GM12878 (cell line): ENCODE data around the gene SLC9C1. TPM values are rescaled to one million over a fixed set of nuclear protein-coding genes. Genes with fewer than 3 reads are reported as not detected.
A peak's percentile ranks its signal among the peaks of the same experiment; 100 is the strongest.

Experiments used
- BACH1 ChIP-seq: fragments of 450-650 bp; IDR thresholded peaks from 2 replicates; pipeline ENCODE4 v1.6.1; 2017; ENCODE audit warnings: mild to moderate bottlenecking, borderline replicate concordance
- CBX5 ChIP-seq: sonication (generic); IDR thresholded peaks from 2 replicates; pipeline ENCODE4 v1.6.1; 2016; ENCODE audit warnings: low read depth, moderate library complexity, mild to moderate bottlenecking, inconsistent platforms
- CEBPB ChIP-seq, 2 experiments: fragments of 150-350 bp in 1 of 2; IDR thresholded peaks; 2 replicates each; pipeline ENCODE4 v1.6.1; 2012 to 2014; ENCODE audit warnings: low read depth in 2 of 2, low read length in 2 of 2, borderline replicate concordance in 1 of 2, inconsistent platforms in 1 of 2
- CREM ChIP-seq: IDR thresholded peaks from 2 replicates; pipeline ENCODE4 v1.6.1; 2014; ENCODE audit warnings: antibody characterized with exemption, low read depth
- DPF2 ChIP-seq: fragments of 450-650 bp; IDR thresholded peaks from 2 replicates; pipeline ENCODE4 v1.6.1; 2017; ENCODE audit warnings: mild to moderate bottlenecking
- KDM1A ChIP-seq: fragments of 200-600 bp; sonication (generic); IDR thresholded peaks from 2 replicates; pipeline ENCODE4 v1.6.1; 2016; ENCODE audit warnings: borderline replicate concordance
- MXI1 ChIP-seq: fragments of 150-350 bp; IDR thresholded peaks from 2 replicates; pipeline ENCODE4 v1.6.1; 2011; ENCODE audit warnings: low read depth, mild to moderate bottlenecking, inconsistent platforms, low read length, improper control_type of control experiment
- POLR2AphosphoS2 ChIP-seq: IDR thresholded peaks from 2 replicates; pipeline ENCODE4 v1.6.1; 2011; ENCODE audit warnings: low read depth, mild to moderate bottlenecking, low read length, improper control_type of control experiment, moderate library complexity
- RBBP5 ChIP-seq: fragments of 200-600 bp; sonication (generic); conservative IDR thresholded peaks from 2 replicates; pipeline ENCODE4 v1.6.1; 2016
- YY1 ChIP-seq: IDR thresholded peaks from 2 replicates; pipeline ENCODE4 v1.6.1; 2011; ENCODE audit warnings: low read depth, mild to moderate bottlenecking, low read length
- polyA plus RNA-seq, 11 experiments: library from polyadenylated mRNA; depleted of rRNA in 4 of 11; unstranded in 6 of 11; stranded (reverse) in 5 of 11; fragments of >200 nt; fragmentation: Nextera tagmentation in 4 of 11; fragmentation: Illumina TruSeq in 1 of 11; extraction: Ambion mirVana in 4 of 11; extraction: Trizol in 1 of 11; gene quantifications; 1 replicate in 1 of 11; 2 replicates in 10 of 11; pipeline versions ENCODE4 v1.2.1 to v1.2.3, GENCODE V29; 2011 to 2016; ENCODE audit warnings: inconsistent platforms in 2 of 11, missing spikeins in 2 of 11, low read depth in 1 of 11
- total RNA-seq, 4 experiments: library from RNA; depleted of rRNA in 3 of 4; stranded (reverse); fragments of >200 nt in 3 of 4; fragmentation: Illumina TruSeq in 1 of 4; extraction: Trizol in 1 of 4; gene quantifications; 2 replicates each; pipeline versions ENCODE4 v1.2.1 to v1.2.3, GENCODE V29; 2013 to 2021
- TF ChIP-seq, protein P1 (sequence below): IDR thresholded peaks from 2 replicates; pipeline ENCODE4 v1.6.1; 2012; ENCODE audit warnings: mild to moderate bottlenecking, low read depth, low read length
- TF ChIP-seq, protein P2 (sequence below): fragments of 450-650 bp; IDR thresholded peaks from 2 replicates; pipeline ENCODE4 v1.6.1; 2017; ENCODE audit warnings: antibody characterized with exemption, mild to moderate bottlenecking, moderate library complexity
- TF ChIP-seq, protein P3 (sequence below): fragments of 450-650 bp; IDR thresholded peaks from 2 replicates; pipeline ENCODE4 v1.6.1; 2017; ENCODE audit warnings: borderline replicate concordance
- TF ChIP-seq, protein P4 (sequence below): fragments of 150-350 bp; IDR thresholded peaks from 2 replicates; pipeline ENCODE4 v1.6.1; 2014; ENCODE audit warnings: mild to moderate bottlenecking, low read depth, low read length
- TF ChIP-seq, protein P5 (sequence below): fragments of 450-650 bp; formaldehyde crosslinking; IDR thresholded peaks from 2 replicates; pipeline ENCODE4 v1.4.0; 2022; ENCODE audit warnings: mild to moderate bottlenecking, moderate library complexity

Gene SLC9C1
- total and polyA plus RNA-seq, 10 of the 15 experiments (the other 5 are each of a cell fraction or from before 2014, with no cell fraction given): not detected

DNA sequence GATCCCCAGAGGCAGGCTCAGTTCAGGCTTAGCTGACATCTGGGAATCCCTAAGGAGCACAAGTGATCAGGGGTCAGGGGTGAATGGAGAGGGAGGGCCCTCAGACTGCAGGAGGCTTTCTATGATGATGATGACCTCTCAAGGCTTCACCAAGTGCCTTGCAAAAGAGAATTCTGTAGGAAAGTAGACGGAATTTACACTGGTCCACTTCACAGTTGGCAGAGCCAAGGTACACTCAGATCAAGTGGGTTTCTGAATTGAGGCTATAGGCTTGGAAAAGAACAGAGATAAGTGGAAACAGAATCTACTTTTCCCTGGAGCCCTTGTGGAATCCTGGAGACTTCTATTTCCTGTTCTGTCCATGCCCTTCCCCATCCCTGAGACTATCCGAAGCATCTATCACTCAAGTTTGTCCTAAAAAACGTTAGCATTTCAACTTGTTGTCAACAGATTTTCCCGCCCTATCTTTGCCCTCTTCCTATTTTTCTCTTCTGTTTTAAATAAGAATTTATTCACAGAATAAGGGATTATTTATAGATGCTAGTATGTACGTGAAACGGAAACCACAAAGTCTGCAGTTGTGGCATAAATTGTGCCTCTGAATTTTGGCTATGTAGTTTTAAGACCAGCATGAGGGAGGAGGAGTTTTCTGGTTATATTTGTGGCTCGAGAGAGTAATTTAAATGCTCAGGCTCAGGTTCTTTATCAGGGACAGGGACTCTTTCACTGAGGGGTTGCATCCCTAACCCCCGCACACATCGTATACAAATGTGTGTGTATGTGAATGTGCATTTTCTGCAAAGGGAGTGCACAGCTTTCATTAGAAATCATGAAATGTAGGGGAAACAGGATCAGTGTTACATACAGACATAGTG is 173.8 kb downstream of the SLC9C1 start (continued):
- TF ChIP-seq BACH1: peak; percentile 7; the same call in 1 of the 2 replicates
- TF ChIP-seq, protein P1, sequence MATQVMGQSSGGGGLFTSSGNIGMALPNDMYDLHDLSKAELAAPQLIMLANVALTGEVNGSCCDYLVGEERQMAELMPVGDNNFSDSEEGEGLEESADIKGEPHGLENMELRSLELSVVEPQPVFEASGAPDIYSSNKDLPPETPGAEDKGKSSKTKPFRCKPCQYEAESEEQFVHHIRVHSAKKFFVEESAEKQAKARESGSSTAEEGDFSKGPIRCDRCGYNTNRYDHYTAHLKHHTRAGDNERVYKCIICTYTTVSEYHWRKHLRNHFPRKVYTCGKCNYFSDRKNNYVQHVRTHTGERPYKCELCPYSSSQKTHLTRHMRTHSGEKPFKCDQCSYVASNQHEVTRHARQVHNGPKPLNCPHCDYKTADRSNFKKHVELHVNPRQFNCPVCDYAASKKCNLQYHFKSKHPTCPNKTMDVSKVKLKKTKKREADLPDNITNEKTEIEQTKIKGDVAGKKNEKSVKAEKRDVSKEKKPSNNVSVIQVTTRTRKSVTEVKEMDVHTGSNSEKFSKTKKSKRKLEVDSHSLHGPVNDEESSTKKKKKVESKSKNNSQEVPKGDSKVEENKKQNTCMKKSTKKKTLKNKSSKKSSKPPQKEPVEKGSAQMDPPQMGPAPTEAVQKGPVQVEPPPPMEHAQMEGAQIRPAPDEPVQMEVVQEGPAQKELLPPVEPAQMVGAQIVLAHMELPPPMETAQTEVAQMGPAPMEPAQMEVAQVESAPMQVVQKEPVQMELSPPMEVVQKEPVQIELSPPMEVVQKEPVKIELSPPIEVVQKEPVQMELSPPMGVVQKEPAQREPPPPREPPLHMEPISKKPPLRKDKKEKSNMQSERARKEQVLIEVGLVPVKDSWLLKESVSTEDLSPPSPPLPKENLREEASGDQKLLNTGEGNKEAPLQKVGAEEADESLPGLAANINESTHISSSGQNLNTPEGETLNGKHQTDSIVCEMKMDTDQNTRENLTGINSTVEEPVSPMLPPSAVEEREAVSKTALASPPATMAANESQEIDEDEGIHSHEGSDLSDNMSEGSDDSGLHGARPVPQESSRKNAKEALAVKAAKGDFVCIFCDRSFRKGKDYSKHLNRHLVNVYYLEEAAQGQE: no peak
- no peak for TF ChIP-seq MXI1
- TF ChIP-seq, protein P2, sequence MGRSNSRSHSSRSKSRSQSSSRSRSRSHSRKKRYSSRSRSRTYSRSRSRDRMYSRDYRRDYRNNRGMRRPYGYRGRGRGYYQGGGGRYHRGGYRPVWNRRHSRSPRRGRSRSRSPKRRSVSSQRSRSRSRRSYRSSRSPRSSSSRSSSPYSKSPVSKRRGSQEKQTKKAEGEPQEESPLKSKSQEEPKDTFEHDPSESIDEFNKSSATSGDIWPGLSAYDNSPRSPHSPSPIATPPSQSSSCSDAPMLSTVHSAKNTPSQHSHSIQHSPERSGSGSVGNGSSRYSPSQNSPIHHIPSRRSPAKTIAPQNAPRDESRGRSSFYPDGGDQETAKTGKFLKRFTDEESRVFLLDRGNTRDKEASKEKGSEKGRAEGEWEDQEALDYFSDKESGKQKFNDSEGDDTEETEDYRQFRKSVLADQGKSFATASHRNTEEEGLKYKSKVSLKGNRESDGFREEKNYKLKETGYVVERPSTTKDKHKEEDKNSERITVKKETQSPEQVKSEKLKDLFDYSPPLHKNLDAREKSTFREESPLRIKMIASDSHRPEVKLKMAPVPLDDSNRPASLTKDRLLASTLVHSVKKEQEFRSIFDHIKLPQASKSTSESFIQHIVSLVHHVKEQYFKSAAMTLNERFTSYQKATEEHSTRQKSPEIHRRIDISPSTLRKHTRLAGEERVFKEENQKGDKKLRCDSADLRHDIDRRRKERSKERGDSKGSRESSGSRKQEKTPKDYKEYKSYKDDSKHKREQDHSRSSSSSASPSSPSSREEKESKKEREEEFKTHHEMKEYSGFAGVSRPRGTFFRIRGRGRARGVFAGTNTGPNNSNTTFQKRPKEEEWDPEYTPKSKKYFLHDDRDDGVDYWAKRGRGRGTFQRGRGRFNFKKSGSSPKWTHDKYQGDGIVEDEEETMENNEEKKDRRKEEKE: no peak
- TF ChIP-seq, protein P3, sequence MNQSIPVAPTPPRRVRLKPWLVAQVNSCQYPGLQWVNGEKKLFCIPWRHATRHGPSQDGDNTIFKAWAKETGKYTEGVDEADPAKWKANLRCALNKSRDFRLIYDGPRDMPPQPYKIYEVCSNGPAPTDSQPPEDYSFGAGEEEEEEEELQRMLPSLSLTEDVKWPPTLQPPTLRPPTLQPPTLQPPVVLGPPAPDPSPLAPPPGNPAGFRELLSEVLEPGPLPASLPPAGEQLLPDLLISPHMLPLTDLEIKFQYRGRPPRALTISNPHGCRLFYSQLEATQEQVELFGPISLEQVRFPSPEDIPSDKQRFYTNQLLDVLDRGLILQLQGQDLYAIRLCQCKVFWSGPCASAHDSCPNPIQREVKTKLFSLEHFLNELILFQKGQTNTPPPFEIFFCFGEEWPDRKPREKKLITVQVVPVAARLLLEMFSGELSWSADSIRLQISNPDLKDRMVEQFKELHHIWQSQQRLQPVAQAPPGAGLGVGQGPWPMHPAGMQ: no peak
- TF ChIP-seq, protein P4, sequence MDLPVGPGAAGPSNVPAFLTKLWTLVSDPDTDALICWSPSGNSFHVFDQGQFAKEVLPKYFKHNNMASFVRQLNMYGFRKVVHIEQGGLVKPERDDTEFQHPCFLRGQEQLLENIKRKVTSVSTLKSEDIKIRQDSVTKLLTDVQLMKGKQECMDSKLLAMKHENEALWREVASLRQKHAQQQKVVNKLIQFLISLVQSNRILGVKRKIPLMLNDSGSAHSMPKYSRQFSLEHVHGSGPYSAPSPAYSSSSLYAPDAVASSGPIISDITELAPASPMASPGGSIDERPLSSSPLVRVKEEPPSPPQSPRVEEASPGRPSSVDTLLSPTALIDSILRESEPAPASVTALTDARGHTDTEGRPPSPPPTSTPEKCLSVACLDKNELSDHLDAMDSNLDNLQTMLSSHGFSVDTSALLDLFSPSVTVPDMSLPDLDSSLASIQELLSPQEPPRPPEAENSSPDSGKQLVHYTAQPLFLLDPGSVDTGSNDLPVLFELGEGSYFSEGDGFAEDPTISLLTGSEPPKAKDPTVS: no peak
- TF ChIP-seq CEBPB (IDR thresholded peaks at IDR 0.05; ENCODE audit: borderline replicate concordance in 1 of 2, low read depth in 2 of 2, low read length in 2 of 2): no peak
- TF ChIP-seq RBBP5: no peak
- no peak for TF ChIP-seq YY1
- TF ChIP-seq CBX5: no peak
- TF ChIP-seq, protein P5, sequence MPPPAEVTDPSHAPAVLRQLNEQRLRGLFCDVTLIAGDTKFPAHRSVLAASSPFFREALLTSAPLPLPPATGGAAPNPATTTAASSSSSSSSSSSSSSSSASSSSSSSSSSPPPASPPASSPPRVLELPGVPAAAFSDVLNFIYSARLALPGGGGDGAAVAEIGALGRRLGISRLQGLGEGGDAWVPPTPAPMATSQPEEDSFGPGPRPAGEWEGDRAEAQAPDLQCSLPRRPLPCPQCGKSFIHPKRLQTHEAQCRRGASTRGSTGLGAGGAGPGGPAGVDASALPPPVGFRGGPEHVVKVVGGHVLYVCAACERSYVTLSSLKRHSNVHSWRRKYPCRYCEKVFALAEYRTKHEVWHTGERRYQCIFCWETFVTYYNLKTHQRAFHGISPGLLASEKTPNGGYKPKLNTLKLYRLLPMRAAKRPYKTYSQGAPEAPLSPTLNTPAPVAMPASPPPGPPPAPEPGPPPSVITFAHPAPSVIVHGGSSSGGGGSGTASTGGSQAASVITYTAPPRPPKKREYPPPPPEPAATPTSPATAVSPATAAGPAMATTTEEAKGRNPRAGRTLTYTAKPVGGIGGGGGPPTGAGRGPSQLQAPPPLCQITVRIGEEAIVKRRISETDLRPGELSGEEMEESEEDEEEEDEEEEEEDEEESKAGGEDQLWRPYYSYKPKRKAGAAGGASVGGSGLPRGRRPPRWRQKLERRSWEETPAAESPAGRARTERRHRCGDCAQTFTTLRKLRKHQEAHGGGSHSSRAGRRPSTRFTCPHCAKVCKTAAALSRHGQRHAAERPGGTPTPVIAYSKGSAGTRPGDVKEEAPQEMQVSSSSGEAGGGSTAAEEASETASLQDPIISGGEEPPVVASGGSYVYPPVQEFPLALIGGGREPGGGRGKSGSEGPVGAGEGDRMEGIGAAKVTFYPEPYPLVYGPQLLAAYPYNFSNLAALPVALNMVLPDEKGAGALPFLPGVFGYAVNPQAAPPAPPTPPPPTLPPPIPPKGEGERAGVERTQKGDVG: no peak
- peak; percentile 55 for TF ChIP-seq CREM
- TF ChIP-seq KDM1A: no peak
- TF ChIP-seq POLR2AphosphoS2: peak; percentile 78
- TF ChIP-seq DPF2: no peak
